Lung (tissue), 12 donors: ENCODE measurements around the gene MBL2. TPM values are rescaled to one million over a fixed set of nuclear protein-coding genes. Genes with fewer than 3 reads are reported as not detected.

Experiments
- ATAC-seq: fragments of 200-7000 bp; cut with Tn5 transposase; one replicate; pipeline ENCODE4 v1.9.1; 2020; ENCODE audit warnings: moderate number of reproducible peaks; ENCODE audit not compliant: insufficient read depth, low FRiP score
- DNase-seq, 3 donors: peaks; one replicate each; pipeline ENCODE4 v3.0.0-alpha.2; 2013 to 2017
- H3K27ac ChIP-seq, 2 donors: one replicate each; pipeline ENCODE4 v1.5.1; 2013; ENCODE audit warnings: mild to moderate bottlenecking in 2 of 2, moderate library complexity in 2 of 2, control low read depth in 1 of 2, inconsistent platforms in 1 of 2, low read depth in 1 of 2, low read length in 1 of 2
- H3K27me3 ChIP-seq, 3 donors: one replicate each; pipeline ENCODE4 v1.5.1; 2013; ENCODE audit warnings: low read length in 2 of 3; ENCODE audit not compliant: control insufficient read depth in 3 of 3, insufficient read depth in 3 of 3
- H3K36me3 ChIP-seq, 4 donors: one replicate each; pipeline ENCODE4 v1.5.1; 2013; ENCODE audit warnings: low read length in 4 of 4, mild to moderate bottlenecking in 1 of 4, moderate library complexity in 1 of 4; ENCODE audit not compliant: control insufficient read depth in 4 of 4, insufficient read depth in 4 of 4
- H3K4me1 ChIP-seq, 5 donors: one replicate each; pipeline ENCODE4 v1.5.1; 2013; ENCODE audit warnings: low read length in 5 of 5, mild to moderate bottlenecking in 2 of 5, moderate library complexity in 1 of 5; ENCODE audit not compliant: control insufficient read depth in 5 of 5, insufficient read depth in 5 of 5
- H3K4me3 ChIP-seq: one replicate; pipeline ENCODE4 v1.5.1; 2013; ENCODE audit warnings: mild to moderate bottlenecking, control low read depth, moderate library complexity
- H3K9ac ChIP-seq, 2 donors: one replicate each; pipeline ENCODE4 v1.5.1; 2013; ENCODE audit warnings: low read length in 2 of 2, control low read depth in 1 of 2; ENCODE audit not compliant: insufficient read depth in 1 of 2
- H3K9me3 ChIP-seq, 4 donors: one replicate each; pipeline ENCODE4 v1.5.1; 2013; ENCODE audit warnings: low read length in 3 of 4, mild to moderate bottlenecking in 1 of 4, moderate library complexity in 1 of 4; ENCODE audit not compliant: control insufficient read depth in 4 of 4, insufficient read depth in 3 of 4
- CTCF ChIP-seq: IDR thresholded peaks from 2 replicates; pipeline ENCODE4 v1.5.1; 2012; ENCODE audit warnings: mild to moderate bottlenecking; ENCODE audit errors: control extremely low read depth, extremely low read depth
- WGBS, 2 donors: extraction: QIAGEN DNeasy Blood & Tissue Kit; methylation state at CpG; one replicate each; pipeline ENCODE4 v1.1.7; 2013; 5-methylcytosine and 5-hydroxymethylcytosine counted together
- polyA plus RNA-seq, 2 donors: library from polyadenylated mRNA; stranded (reverse); fragments of 200-250 nt; gene quantifications; one replicate each; pipeline ENCODE4 v1.2.1, GENCODE V29; 2013
- total RNA-seq, 2 donors: library from RNA; depleted of rRNA in 1 of 2; stranded (reverse); fragments of >200 nt in 1 of 2; gene quantifications; one replicate each; pipeline ENCODE4 v1.2.1, GENCODE V29; 2014 to 2021
- donor health status: control.
- donor health status: control.
- donor health status: Bipolar disorder and iron deficiency.
- donor health status: healthy.
- donor health status: DM: yes; HTN: yes; CAD: no.

MBL2 gene
- total and polyA plus RNA-seq, 4 donors = 0.06 TPM; not detected in 3

GRCh38 chr10:52751337-52751736, 21.2 kb downstream of the MBL2 start:
- TF ChIP-seq CTCF = no peak
- peaks cover 0 to 2% (median 0%) of the 10 kb centered on the region in 5 donors for H3K4me1 ChIP-seq
- no peak overlapping the region for H3K4me3 ChIP-seq
- ATAC-seq = no peak
- H3K36me3 ChIP-seq = no peaks in the 10 kb centered on the region
- no peak for DNase-seq
- H3K9me3 ChIP-seq = peaks cover 0 to 5% (median 0%) of the 10 kb centered on the region in 4 donors
- H3K27ac ChIP-seq = no peak overlapping the region
- 89 to 98% methylated on average over 2 of the region's 2 CpGs for WGBS, 2 donors
- no peaks in the 10 kb centered on the region for H3K27me3 ChIP-seq
- H3K9ac ChIP-seq = no peak overlapping the region

- no peak for DNase-seq
- Histone ChIP-seq H3K9me3 (peaks cover 0 to 5% (median 0%) of the 10 kb centered on the region in 4 donors), H3K27me3 (no peaks in the 10 kb centered on the region), H3K4me3 (no peak overlapping the region), H3K36me3 (no peaks in the 10 kb centered on the region), H3K27ac (no peak overlapping the region), H3K4me1 (peaks cover 0 to 2% (median 0%) of the 10 kb centered on the region in 5 donors), H3K9ac (no peak overlapping the region)
- no peak for TF ChIP-seq CTCF
- 75 to 83% methylated on average over 1 of the region's 1 CpG for WGBS, 2 donors
- no peak for ATAC-seq
These were observed 22.0 kb downstream of the MBL2 start for GRCh38 chr10:52750629-52751028.

- H3K27me3 ChIP-seq = no peaks in the 10 kb centered on the region
- DNase-seq (no peak), ATAC-seq (no peak)
- no peak for TF ChIP-seq CTCF
- H3K36me3 ChIP-seq = no peaks in the 10 kb centered on the region
- no peak overlapping the region for H3K27ac ChIP-seq
- WGBS, 2 donors = 84 to 92% methylated on average over 4 of the region's 4 CpGs
- peaks cover 0 to 6% (median 0%) of the 10 kb centered on the region in 4 donors for H3K9me3 ChIP-seq
- no peak overlapping the region for H3K9ac ChIP-seq
- H3K4me1 ChIP-seq = no peaks in the 10 kb centered on the region
- H3K4me3 ChIP-seq = no peak overlapping the region
These were observed 24.9 kb downstream of the MBL2 start for GRCh38 chr10:52747694-52748093.

GRCh38 chr10:52746169-52746568, 26.4 kb downstream of the MBL2 start:
- peaks cover 0 to 6% (median 0%) of the 10 kb centered on the region in 4 donors for H3K9me3 ChIP-seq
- DNase-seq (no peak), ATAC-seq (no peak)
- no peak overlapping the region for H3K9ac ChIP-seq
- WGBS, 2 donors = 76 to 92% methylated on average over 5 of the region's 5 CpGs
- no peak overlapping the region for H3K4me3 ChIP-seq
- no peaks in the 10 kb centered on the region for H3K27me3 ChIP-seq
- no peak overlapping the region for H3K27ac ChIP-seq
- no peaks in the 10 kb centered on the region for H3K36me3 ChIP-seq
- H3K4me1 ChIP-seq = no peaks in the 10 kb centered on the region
- no peak for TF ChIP-seq CTCF
